BJ (cell line): ENCODE results near the gene GRN. TPM values are rescaled to one million over a fixed set of nuclear protein-coding genes. Genes with fewer than 3 reads are reported as not detected.

Experiments used
- CTCF ChIA-PET: fragments of 350-600 bp; formaldehyde crosslinking; extraction: SDS; loops from one replicate; lab custom pipeline; 2021; ENCODE audit warnings: antibody characterized with exemption, inconsistent platforms; lab: Yijun Ruan, JAX
- POLR2A ChIA-PET: fragments of 300-600 bp; sonication (Branson Sonifier 250); formaldehyde crosslinking; extraction: SDS; loops from one replicate; lab custom pipeline; 2021; ENCODE audit warnings: antibody characterized with exemption; lab: Charles Lee
- DNase-seq: peaks from one replicate; pipeline ENCODE4 v3.0.0-alpha.2; 2011; ENCODE audit warnings: low read depth
- H3K27me3 ChIP-seq: 2 replicates; pipeline ENCODE4 v1.6.0; 2011; ENCODE audit warnings: low read length; ENCODE audit not compliant: control insufficient read depth, insufficient read depth
- H3K36me3 ChIP-seq: 2 replicates; pipeline ENCODE4 v1.5.1; 2011; ENCODE audit warnings: low read length; ENCODE audit not compliant: control insufficient read depth, insufficient read depth
- H3K4me3 ChIP-seq: 2 replicates; pipeline ENCODE4 v1.5.1; 2011; ENCODE audit warnings: low read depth, mild to moderate bottlenecking, control low read depth, low read length
- CTCF ChIP-seq: IDR thresholded peaks from 2 replicates; pipeline ENCODE4 v1.5.1; 2011; ENCODE audit warnings: low read depth, mild to moderate bottlenecking, control low read depth, inconsistent platforms, low read length, moderate library complexity; ENCODE audit not compliant: insufficient read depth
- polyA plus RNA-seq: library from polyadenylated mRNA; depleted of rRNA; stranded (reverse); fragments of >200 nt; gene quantifications from 2 replicates; pipeline ENCODE4 v1.2.3, GENCODE V29; 2011; rRNA removed
- small RNA-seq: library from RNA; depleted of rRNA; stranded (forward); fragments of <200 nt; gene quantifications from one replicate; pipeline ENCODE3, GENCODE V24; 2012; ENCODE audit warnings: low replicate concordance, low read depth; ENCODE audit not compliant: insufficient read length

Gene GRN
- polyA plus RNA-seq, 1 experiment, result 581 TPM

DNA sequence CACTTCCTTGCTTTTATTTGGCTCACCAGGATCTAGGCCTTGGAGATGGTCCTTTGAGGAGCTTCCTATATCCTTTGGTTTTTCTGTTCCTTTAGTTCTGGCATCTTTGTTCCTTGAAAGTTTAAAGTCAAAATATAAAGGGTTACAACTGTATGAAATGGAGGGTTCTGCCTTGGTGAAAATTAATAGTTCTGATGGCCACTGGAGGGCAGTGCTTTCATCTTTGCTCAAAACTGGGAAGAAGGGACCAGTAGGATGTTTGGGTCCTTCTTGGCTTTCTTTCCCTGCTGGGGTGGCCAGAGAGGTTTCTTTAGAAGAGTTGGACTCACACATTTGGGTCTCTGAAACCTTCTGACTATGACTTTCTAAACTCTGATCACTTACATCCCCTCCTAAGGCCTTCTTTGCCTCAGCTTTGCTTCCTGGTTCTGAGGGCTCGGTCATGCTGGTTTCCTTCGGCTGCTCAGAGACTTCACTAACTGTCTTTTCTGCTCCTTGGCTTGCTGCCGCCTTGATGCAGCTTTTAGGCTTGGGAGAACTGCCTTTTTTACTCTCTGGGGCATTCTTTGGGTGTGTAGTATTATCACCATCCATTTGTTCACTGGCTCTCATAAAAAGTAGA lies 55.2 kb downstream of the GRN start:
- Histone ChIP-seq H3K4me3 (no peak overlapping the region), H3K36me3 (peaks cover 22% of the 10 kb centered on the region), H3K27me3 (no peaks in the 10 kb centered on the region)
- DNase-seq, result no peak
- ChIA-PET POLR2A (no interaction called here), CTCF (interaction anchor here (0.7 to 4.9 kb wide), 9 partner anchors 9 to 394 kb away, joined by 3 to 59 read pairs (median 3); no protein-coding TSS in a partner anchor)
- peak; percentile 59 for TF ChIP-seq CTCF

Small RNAs within 50 kb of the gene (small RNA-seq; reads per million reads assigned to genes)
- not detected for gene RF00012
- not detected for gene RNU6-453P

Other genes starting within 250 kb of the GRN start
- gene HDAC5, start 221.7 kb upstream of the GRN start, polyA plus RNA-seq, result 46.4 and 102 TPM in 2 replicates
- gene HROB, start 203.4 kb upstream of the GRN start, polyA plus RNA-seq, result 2.1 and 3.4 TPM in 2 replicates
- gene ASB16, start 174.6 kb upstream of the GRN start, polyA plus RNA-seq, result 0.04 TPM in 1 of 2 replicates, not detected in the other
- gene TMUB2, start 158.3 kb upstream of the GRN start, polyA plus RNA-seq, result 43.8 and 64.0 TPM in 2 replicates
- 47.0 and 53.9 TPM in 2 replicates for gene ATXN7L3, start 145.4 kb upstream of the GRN start, polyA plus RNA-seq
- 19.8 and 21.1 TPM in 2 replicates for gene UBTF, start 125.6 kb upstream of the GRN start, polyA plus RNA-seq
- not detected in 2 replicates for gene SLC4A1, start 77.2 kb upstream of the GRN start, polyA plus RNA-seq
- 0.31 and 0.58 TPM in 2 replicates for gene RUNDC3A, start 36.7 kb upstream of the GRN start, polyA plus RNA-seq
- 51.9 and 84.5 TPM in 2 replicates for gene SLC25A39, start 20.5 kb upstream of the GRN start, polyA plus RNA-seq
- 1.3 and 2.3 TPM in 2 replicates for gene FAM171A2, start 18.6 kb downstream of the GRN start, polyA plus RNA-seq
- 0.05 and 0.11 TPM in 2 replicates for gene ITGA2B, start 44.3 kb downstream of the GRN start, polyA plus RNA-seq
- gene GPATCH8, start 158.1 kb downstream of the GRN start, polyA plus RNA-seq, result 12.4 and 13.7 TPM in 2 replicates
- 57.1 and 93.1 TPM in 2 replicates for gene FZD2, start 212.2 kb downstream of the GRN start, polyA plus RNA-seq